Brain microvascular endothelial cell (primary cell): ENCODE data around the gene DYNC2I2.
"Not testable (repeated sequence)": the region's sequence is repeated elsewhere in the genome, so short reads cannot be mapped to it uniquely, and the experiment has no call there.

ENCODE experiments used
- DNase-seq: peaks from one replicate; pipeline ENCODE4 v3.0.0-alpha.2; 2020
- H3K27ac ChIP-seq: fragments of 250-450 bp; sonication (Bioruptor Pico); 2 replicates; pipeline ENCODE4 v1.5.1; 2020; ENCODE audit warnings: mild to moderate bottlenecking, moderate library complexity
- H3K27me3 ChIP-seq: fragments of 250-450 bp; sonication (Bioruptor Pico); replicated peaks from 2 replicates; pipeline ENCODE4 v1.5.1; 2020; ENCODE audit warnings: mild to moderate bottlenecking
- H3K36me3 ChIP-seq: fragments of 250-450 bp; sonication (Bioruptor Pico); replicated peaks from 2 replicates; pipeline ENCODE4 v1.5.1; 2020; ENCODE audit warnings: mild to moderate bottlenecking
- H3K4me3 ChIP-seq: 2 replicates; pipeline ENCODE4 v1.5.1; 2011; ENCODE audit warnings: low read depth, mild to moderate bottlenecking, control low read depth, low read length, moderate library complexity
- in situ Hi-C: cut with HindIII; loops from 2 replicates; pipeline ENCODE4 v1.10.0; 2017; ENCODE audit warnings: low sequenced_read_pairs, low pct_ligation_motif_present
- TF ChIP-seq, protein P1 (sequence below): IDR thresholded peaks from 2 replicates; pipeline ENCODE4 v1.5.1; 2011; ENCODE audit warnings: low read depth, mild to moderate bottlenecking, moderate library complexity, low read length, control low read depth, inconsistent platforms; ENCODE audit errors: missing control alignments

The DYNC2I2 gene

DNA sequence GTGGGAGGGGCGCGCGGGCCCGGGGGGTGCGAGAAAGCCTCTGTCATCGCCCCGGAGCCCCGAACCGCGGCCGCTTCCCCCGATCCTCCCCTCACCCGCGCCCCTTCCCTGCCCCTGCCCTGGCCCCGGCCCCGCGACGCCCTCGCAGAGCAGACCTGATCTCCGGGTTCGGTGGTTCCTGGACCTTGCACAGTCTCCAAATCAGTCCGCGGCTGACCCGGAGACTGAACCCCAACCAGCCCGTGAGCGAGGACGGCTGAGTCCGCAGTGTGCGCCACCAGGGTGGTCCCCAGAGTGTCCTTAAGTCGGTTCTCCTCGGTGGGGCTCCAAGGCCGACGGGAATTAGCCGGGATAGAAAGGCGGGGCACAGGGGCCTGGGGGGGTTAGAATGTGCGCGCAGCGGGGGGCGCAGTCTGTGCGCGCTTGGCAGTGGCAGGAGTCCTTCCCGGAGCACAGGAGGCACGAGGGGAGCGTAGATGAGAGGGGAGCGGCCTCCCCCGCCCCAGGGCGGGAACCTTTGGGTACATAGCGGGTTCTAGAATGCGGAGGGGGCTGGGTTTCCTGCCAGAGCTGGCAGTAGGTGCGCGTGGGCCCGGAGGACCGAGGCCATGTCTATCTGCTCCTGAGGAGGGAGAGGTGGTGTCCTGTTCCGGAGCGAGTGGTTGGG, 46.4 kb upstream of the DYNC2I2 start:
- DNase-seq: no peak
- no peaks in the 10 kb centered on the region for H3K36me3 ChIP-seq
- in situ Hi-C loops: no loop called here
- H3K4me3 ChIP-seq: peak overlapping the region; percentile 66
- TF ChIP-seq, protein P1, sequence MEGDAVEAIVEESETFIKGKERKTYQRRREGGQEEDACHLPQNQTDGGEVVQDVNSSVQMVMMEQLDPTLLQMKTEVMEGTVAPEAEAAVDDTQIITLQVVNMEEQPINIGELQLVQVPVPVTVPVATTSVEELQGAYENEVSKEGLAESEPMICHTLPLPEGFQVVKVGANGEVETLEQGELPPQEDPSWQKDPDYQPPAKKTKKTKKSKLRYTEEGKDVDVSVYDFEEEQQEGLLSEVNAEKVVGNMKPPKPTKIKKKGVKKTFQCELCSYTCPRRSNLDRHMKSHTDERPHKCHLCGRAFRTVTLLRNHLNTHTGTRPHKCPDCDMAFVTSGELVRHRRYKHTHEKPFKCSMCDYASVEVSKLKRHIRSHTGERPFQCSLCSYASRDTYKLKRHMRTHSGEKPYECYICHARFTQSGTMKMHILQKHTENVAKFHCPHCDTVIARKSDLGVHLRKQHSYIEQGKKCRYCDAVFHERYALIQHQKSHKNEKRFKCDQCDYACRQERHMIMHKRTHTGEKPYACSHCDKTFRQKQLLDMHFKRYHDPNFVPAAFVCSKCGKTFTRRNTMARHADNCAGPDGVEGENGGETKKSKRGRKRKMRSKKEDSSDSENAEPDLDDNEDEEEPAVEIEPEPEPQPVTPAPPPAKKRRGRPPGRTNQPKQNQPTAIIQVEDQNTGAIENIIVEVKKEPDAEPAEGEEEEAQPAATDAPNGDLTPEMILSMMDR: peak; percentile 3
- H3K27ac ChIP-seq: no peak overlapping the region
- no peaks in the 10 kb centered on the region for H3K27me3 ChIP-seq

DNA sequence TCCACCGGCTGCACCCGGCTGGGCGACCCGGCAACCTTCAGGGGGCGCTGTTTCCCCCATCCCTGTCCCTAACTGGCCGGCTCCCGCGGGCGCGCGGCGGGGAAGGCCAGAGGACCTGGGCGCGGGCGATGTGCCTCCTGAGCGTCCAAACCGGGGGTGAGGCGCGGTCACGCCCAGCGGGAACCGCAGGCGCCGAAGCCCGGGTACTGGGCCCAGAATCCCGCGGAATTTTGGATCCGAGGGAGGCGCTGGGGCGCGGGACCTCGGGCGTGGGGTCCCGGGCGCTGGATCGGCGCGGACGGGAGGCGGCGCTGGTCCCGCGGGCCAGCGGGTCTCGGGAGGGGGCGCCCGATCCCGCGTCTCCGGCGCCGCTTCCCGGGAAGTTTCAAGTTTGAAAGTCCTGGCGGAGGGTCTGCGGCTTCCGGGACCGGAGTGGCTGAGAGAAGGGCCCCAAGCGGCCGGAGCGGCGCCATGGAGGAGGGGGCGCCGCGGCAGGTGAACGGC, 45.9 kb upstream of the DYNC2I2 start, which contains the start of gene PKN3:
Gene PKN3, plus strand, starts transcription at position 59 of the 504 bp plus-strand sequence. Its CDS starts 413 bp downstream, at position 472.
- Histone ChIP-seq H3K27me3 (no peaks in the 10 kb centered on the region), H3K36me3 (no peaks in the 10 kb centered on the region), H3K4me3 (peak within 1 kb of the TSS; percentile 66), H3K27ac (peak within 1 kb of the TSS; percentile 6)
- DNase-seq: peak; percentile 65
- TF ChIP-seq, protein P1: peak; percentile 83
- in situ Hi-C loops: no loop called here

DNA sequence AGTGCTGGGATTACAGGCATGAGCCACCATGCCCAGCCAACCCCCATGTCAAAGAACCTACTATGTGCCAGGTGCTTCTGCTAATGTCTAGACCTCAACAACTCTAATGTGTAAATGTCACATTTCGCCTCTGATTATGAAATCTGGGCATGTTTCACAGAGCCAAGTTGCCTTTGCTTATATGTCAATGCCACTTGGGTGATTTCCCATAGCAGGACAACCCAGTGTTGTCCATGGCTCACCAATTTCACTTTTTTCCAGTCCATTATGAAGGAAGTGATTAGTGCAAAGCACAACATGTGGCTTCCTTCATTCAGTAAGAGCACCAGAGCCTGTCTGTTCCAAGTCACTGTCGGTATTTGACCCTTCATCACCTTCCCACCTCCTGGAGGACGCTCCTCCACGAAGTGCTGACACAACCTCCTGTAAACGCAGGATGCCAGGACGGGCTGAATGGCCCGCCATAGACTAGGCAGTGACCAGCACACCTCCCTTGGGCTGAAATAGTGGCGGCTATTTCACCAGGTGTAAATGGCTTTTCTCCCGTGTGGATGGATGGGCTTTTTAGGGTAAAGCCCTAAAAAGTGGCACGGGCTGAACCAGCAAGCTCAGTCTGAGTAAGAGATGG, 44.7 kb upstream of the DYNC2I2 start:
- H3K27ac ChIP-seq: no peak overlapping the region
- H3K4me3 ChIP-seq: no peak overlapping the region
- H3K36me3 ChIP-seq: peaks cover 11% of the 10 kb centered on the region
- DNase-seq: no peak
- H3K27me3 ChIP-seq: no peaks in the 10 kb centered on the region
- in situ Hi-C loops: no loop called here
- TF ChIP-seq, protein P1: no peak

DNA sequence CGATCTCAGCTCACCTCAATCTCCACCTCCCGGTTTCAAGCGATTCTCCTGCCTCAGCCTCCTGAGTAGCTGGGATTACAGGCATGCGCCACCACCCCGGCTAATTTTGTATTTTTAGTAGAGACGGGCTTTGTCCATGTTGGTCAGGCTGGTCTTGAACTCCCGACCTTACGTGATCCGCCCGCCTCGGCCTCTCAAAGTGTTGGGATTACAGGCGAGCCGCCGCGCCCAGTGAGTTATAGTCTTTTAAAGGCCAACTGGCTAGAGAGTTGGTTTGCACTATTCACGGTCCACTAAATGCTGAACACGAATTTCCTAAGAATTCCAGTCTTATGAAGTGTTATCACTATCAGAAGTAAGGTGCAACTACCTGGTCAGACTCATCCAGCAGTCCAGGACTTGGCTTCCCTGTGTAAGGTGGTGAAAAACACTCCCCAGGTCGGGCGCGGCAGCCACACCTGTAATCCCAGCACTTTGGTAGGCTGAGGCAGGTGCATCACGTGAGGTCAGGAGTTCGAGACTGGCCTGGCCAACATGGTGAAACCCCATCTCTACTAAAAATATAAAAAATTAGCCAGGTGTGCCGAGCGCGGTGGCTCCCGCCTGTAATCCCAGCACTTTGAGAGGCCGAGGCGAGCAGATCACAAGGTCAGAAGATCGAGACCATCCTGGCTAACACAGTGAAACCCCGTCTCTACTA, 42.6 kb upstream of the DYNC2I2 start:
- H3K27me3 ChIP-seq, H3K27ac ChIP-seq, DNase-seq, H3K4me3 ChIP-seq, in situ Hi-C loops: not testable (repeated sequence)
- peaks cover 24% of the 10 kb centered on the region for H3K36me3 ChIP-seq

DNA sequence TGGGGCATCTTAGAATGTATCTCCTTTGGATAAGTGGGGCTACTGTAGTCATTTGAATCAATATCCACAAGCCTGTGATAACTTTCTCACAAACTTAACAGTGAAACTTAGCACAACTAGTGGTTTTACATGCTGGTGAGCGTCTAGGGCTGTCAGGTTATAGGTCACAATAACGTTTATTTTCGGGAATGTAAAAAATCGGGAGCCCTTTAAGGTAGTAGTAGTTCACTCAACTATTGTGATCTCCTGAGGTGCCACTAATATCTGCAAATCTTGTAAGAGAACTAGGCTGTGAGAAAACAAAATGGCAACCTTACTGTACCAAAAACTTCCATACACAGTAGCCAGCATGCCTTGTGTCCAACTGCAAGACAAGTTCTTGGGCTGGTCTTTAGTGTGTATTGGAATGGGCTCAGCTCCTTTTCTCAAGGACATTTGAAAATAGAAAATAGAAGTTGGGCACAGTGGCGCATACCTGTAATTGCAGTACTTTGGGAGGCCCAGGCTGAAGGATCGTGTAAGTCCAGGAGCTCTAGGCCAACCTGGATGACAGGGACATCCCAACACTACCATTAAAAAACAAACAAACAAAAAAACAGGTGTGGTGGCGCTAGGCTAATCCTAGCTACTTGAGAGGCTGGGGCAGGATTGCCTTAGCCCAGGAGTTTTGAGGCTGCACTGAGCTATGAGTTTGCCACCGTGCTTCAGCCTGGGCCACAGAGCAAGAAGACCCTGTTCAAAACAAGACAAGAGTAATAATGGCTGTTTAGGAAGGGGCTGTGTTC, 40.5 kb upstream of the DYNC2I2 start:
- H3K36me3 ChIP-seq: peaks cover 43% of the 10 kb centered on the region
- no peak overlapping the region for H3K4me3 ChIP-seq
- TF ChIP-seq, protein P1: no peak
- no peak for DNase-seq
- in situ Hi-C loops: no loop called here
- H3K27me3 ChIP-seq: no peaks in the 10 kb centered on the region
- H3K27ac ChIP-seq: no peak overlapping the region
